RPMI8226 (cell line): Measurements from ENCODE around the gene TMEM200A.

ENCODE experiments used
- DNase-seq: peaks from one replicate; pipeline ENCODE4 v3.0.0-alpha.2; 2015

TMEM200A gene

GRCh38 chr6:130379223-130379622, 13.4 kb downstream of the TMEM200A start:
- no peak for DNase-seq

GRCh38 chr6:130381012-130381411, 15.2 kb downstream of the TMEM200A start:
- no peak for DNase-seq

GRCh38 chr6:130381459-130382380, 15.9 kb downstream of the TMEM200A start:
- no peak for DNase-seq

- DNase-seq: no peak
These were observed 17.2 kb downstream of the TMEM200A start for GRCh38 chr6:130382872-130383490.

DNA sequence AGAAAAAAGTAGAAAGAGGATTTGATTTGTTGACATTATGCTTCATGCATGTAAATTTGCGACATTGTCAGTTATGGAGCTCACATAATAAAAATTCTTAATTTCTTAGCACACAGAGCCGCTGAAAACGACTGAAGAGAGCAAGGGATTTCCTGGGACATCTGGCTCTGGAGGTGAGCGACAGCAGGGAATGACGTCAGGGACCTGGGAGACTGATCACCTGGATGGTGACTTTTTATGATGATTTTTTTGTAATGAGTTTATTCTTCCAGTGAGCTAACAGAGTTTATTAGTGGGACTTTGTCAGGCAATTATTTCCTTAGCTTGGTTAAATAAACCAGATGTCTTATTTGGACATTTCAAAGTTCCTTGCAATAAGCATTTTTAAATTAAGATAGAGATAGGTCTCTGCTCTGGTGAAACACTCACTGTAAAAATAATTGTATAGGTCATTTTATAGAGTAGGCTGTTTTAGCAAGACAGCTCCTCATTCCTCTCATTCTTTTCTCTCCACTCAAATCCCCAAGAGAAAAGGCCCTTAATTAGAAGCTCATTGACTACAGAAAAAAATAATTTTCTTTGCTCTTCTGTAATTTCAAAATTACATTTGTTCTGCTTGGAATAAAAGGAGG, 19.4 kb downstream of the TMEM200A start:
- no peak for DNase-seq

DNA sequence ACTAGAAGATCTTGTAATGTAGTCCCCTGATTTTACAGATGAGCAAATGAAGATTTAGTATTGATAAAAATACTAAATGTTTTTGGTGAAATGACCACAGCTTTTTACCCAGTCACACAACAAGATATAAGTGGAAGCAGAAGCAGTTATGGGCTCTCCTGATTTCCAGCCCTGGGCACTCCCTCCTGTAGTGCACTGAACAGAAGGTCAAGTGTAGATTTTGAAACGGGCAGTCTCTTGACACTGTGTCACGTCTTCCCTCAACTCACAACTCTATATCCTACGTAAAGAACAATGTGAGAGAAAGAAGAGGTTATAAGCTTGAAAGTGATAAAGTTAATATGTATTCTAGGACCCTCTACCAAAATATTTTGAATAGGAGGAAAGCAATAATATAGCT, 23.3 kb downstream of the TMEM200A start:
- DNase-seq: no peak

DNA sequence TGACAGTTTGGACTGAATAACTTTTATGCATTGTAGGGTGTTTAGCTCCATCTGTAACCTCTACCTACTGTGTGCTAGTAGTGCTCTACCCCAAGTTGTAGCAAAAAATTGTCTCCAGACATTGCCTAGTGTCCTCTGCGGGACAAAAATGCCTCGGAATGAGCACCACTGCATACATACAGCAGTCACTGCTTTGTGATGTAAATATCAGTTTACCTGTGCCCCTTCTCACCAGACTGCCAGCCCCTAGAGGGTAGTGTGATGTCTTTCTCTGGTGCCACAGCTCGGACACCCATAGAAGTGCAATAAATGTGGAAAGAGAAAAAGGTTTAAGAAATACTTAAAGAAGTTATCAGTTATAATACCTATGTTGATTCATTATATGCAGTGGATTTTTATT, 25.1 kb downstream of the TMEM200A start:
- DNase-seq: no peak

- no peak for DNase-seq
These were observed 27.5 kb downstream of the TMEM200A start for GRCh38 chr6:130393306-130393705.

DNA sequence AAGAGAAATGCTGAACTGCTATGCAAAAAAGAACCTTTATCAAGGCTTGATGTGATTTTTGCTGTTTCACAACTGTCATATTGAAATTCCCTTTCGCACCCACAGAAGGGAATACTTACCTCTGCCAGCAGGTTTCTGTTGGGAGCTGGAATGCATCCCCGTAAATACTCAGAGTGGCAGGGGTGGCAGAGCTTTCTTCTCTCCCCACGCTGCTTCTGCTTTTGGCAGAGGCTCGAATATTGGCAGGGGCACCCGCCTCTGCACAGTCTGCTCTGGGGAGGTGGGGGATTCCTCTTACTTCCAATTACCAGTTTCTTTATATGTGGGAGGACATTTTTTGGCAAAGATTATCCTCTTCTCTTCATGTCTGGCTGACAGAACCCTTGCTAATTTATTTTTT, 28.4 kb downstream of the TMEM200A start:
- no peak for DNase-seq

GRCh38 chr6:130395164-130395563, 29.3 kb downstream of the TMEM200A start:
- no peak for DNase-seq

DNA sequence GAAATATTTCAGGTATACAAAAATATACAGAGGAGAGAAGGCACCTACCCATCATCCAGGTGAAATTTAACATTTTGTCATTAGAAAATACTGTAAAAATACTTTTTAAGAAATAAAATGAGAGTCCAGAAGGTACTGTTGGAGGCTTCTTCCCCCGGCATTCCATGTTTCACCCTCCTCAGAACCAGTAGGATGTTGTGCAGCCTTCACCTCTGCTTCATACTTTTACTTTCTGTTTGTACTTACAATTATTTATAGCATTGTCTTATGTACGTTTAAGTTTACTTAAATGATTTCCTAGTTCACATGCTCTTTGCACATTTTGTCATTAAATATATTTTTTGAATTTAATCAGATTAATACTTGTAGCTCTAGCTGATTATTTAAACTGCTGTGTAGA, 30.9 kb downstream of the TMEM200A start:
- DNase-seq: no peak

DNA sequence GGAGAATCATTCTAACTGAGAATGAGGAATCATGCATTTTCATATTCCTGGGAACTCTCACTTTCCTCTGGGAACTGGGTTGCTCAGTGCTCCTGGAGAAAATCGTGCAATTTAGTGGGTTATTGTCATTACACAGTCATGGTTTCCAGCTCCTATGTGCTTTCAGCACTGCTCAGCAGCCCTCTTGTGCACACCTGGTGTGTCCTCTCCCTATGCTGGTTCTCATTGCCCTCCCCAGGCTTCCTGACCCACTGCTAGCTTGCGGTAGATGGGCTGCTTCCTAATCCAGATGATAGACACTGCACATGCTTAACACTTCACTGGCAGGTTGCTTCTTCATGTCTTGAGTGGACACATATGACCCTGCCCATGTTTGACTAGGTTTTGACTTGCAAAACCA, 39.7 kb downstream of the TMEM200A start:
- DNase-seq: no peak

- no peak for DNase-seq
These were observed 41.2 kb downstream of the TMEM200A start for GRCh38 chr6:130407032-130407431.

- DNase-seq: no peak
These were observed 43.7 kb downstream of the TMEM200A start for GRCh38 chr6:130409418-130410100.

- no peak for DNase-seq
These were observed 45.7 kb downstream of the TMEM200A start for GRCh38 chr6:130411481-130411880.

GRCh38 chr6:130412556-130413290, 46.9 kb downstream of the TMEM200A start:
- DNase-seq: no peak

DNA sequence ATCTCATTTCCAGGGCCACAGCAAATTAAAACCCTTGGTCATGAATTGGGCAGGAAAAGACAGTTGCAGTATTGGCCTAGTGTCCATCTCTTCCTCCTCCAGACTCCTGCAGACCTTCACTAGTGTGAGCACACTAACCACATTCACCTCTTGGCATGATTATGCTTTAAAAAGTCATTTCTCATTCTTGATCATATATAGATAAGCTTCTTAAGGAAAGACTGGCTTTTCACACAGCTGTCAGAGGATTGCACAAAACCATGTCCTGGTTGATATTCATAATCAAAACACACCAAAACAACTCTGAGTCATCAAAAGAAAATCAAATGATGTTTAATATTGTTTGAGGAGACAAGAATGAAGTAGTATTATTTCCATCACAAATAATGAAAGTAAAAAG, 52.1 kb downstream of the TMEM200A start:
- no peak for DNase-seq

DNA sequence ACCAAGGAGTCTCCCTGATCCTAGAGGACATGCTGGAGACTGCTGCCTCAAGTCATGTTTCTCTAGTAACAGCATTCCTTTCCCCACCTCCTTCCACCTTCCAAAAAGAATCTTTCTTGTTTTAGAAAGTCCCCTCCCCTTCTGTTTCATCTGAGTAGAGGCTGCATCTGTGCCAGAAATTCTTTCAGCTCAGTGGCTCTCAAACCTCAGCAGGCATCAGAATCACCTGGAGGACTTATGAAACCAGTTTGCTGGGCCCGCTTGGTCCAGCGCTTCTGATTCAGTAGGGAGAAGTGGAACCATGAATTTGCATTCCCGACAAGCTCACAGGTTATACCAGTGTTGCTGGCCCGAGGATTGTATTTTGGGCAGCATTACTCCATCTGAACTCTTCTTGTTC, 55.1 kb downstream of the TMEM200A start:
- no peak for DNase-seq

DNA sequence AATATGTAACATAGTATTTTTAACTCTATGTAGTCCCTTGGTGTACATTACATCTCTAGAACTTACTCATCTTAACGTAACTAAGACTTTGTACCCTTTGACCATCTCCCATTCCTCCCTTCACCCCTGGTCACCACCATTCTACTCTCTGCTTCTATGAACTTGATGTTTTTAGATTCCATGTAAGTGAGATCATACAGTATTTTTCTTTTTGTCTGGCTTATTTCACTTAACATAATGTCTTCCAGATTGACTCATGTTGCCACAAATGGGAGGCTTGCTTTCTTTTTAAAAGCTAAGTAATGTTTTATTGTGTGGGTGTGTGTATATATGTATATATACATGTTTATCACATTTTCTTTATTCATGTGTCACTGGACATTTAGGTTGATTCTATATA, 55.8 kb downstream of the TMEM200A start:
- DNase-seq: no peak

DNA sequence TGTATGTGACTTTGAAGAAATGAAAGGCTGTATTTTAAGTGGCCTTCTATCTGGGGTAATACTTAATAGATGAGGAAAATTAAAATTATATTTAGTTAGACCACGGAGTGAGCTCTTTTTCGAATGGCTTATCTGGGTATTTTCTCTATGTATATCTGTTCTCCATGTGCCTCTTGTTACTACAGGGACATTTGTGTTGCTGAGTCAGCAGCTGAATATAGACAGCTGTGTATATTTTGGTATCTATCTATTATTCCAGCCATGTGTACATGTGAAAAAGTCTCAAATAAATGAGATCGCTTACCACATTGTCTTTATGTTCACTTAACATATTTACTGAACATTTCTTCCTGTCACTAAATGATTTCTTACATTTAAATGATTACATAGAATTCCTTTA, 57.2 kb downstream of the TMEM200A start:
- DNase-seq: no peak

- DNase-seq: no peak
These were observed 58.9 kb downstream of the TMEM200A start for GRCh38 chr6:130424710-130425109.

- no peak for DNase-seq
These were observed 59.7 kb downstream of the TMEM200A start for GRCh38 chr6:130425537-130425936.
